K562 treated with DMSO at 1 percent for 48 hours (cell line): Measurements from ENCODE around the gene PLD1. TPM values are rescaled to one million over a fixed set of nuclear protein-coding genes. Genes with fewer than 3 reads are reported as not detected.

Experiments
- total RNA-seq: library from RNA; unstranded; fragments of 300-600 nt; gene quantifications from 2 replicates; pipeline ENCODE4 v1.2.3, GENCODE V29; 2022; ENCODE audit warnings: low replicate concordance; ENCODE audit errors: extremely low read depth

The PLD1 gene, protein sequence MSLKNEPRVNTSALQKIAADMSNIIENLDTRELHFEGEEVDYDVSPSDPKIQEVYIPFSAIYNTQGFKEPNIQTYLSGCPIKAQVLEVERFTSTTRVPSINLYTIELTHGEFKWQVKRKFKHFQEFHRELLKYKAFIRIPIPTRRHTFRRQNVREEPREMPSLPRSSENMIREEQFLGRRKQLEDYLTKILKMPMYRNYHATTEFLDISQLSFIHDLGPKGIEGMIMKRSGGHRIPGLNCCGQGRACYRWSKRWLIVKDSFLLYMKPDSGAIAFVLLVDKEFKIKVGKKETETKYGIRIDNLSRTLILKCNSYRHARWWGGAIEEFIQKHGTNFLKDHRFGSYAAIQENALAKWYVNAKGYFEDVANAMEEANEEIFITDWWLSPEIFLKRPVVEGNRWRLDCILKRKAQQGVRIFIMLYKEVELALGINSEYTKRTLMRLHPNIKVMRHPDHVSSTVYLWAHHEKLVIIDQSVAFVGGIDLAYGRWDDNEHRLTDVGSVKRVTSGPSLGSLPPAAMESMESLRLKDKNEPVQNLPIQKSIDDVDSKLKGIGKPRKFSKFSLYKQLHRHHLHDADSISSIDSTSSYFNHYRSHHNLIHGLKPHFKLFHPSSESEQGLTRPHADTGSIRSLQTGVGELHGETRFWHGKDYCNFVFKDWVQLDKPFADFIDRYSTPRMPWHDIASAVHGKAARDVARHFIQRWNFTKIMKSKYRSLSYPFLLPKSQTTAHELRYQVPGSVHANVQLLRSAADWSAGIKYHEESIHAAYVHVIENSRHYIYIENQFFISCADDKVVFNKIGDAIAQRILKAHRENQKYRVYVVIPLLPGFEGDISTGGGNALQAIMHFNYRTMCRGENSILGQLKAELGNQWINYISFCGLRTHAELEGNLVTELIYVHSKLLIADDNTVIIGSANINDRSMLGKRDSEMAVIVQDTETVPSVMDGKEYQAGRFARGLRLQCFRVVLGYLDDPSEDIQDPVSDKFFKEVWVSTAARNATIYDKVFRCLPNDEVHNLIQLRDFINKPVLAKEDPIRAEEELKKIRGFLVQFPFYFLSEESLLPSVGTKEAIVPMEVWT
- not detected in 2 replicates for total RNA-seq

DNA sequence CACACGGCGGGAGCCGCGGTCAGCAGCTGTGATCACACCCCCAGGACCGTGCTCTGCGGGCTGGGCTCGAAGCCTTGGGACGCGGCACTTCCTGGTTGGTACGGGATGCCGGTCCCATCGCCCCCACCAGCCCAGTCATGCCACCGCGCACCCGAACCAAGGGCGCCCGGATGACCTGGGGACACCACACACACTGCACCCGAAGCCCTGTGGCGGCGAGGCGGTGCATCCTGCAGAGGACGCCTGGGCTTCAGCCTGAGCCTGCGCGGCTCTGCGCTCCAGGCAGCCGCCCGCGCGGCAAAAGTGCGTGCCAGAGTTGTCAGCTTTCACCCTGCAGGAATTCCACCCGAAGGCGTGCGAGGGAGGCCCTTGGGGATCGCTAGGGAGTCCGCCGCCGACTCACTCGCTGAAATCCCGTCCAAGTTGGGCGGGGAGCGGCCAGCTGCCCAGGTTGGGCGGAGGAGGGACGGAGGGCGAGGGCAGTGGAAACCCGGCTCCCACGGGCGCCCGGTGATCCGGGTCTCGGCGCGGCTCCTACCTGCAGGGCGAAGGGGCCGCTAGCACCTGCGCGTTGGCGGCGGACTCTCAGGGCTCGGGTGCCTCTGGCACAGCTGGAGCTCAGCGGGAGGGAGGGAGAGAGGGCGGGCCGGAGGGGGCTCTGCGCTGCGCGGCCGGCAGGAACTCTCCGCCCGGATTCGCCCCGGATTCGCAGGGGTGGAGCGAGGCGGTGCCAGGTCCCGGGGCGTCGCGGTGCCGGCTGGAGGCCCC lies at the start of gene PLD1:
PLD1 (minus strand) TSS at position 623 of the 768 bp plus-strand sequence. CDS start 72,432 bp downstream, outside the sequence.

GRCh38 chr3:171842864-171843518 lies 32.7 kb upstream of the PLD1 start, which contains the start of gene TMEM212:
Gene TMEM212, plus strand, starts transcription at chr3:171843349. Its CDS starts 35 bp downstream, at chr3:171843384.

Other genes with a start within 250 kb of the PLD1 start
- gene TMEM212, start 32.9 kb upstream of the PLD1 start, total RNA-seq: not detected in 2 replicates
- gene FNDC3B, start 229.1 kb upstream of the PLD1 start, total RNA-seq: not detected in 2 replicates